Activated naive CD4-positive, alpha-beta T cell treated with anti-CD3 and anti-CD28 coated beads, Interleukin-2, amount 50 U/mL, for 24 hours (primary cell): Measurements from ENCODE around the gene CLIP2.
"Not testable (repeated sequence)": the region's sequence is repeated elsewhere in the genome, so short reads cannot be mapped to it uniquely, and the experiment has no call there.

Experiments used
- H3K27ac Mint-ChIP-seq: one replicate; pipeline ENCODE4 v1.8.0; 2021; ENCODE audit warnings: mild to moderate bottlenecking, mixed read lengths
- H3K27me3 Mint-ChIP-seq: one replicate; pipeline ENCODE4 v1.8.0; 2021; ENCODE audit warnings: mixed read lengths
- H3K36me3 Mint-ChIP-seq: one replicate; pipeline ENCODE4 v1.8.0; 2021; ENCODE audit warnings: mixed read lengths
- H3K4me1 Mint-ChIP-seq: one replicate; pipeline ENCODE4 v1.8.0; 2021; ENCODE audit warnings: mixed read lengths
- H3K4me3 Mint-ChIP-seq: one replicate; pipeline ENCODE4 v1.8.0; 2021; ENCODE audit warnings: mild to moderate bottlenecking, mixed read lengths
- H3K9me3 Mint-ChIP-seq: one replicate; pipeline ENCODE4 v1.8.0; 2021; ENCODE audit warnings: mixed read lengths

Gene CLIP2

GRCh38 chr7:74388880-74389415 lies 99.7 kb downstream of the CLIP2 start:
- H3K36me3 Mint-ChIP-seq = no peaks in the 10 kb centered on the region

GRCh38 chr7:74393722-74394121 lies 104.5 kb downstream of the CLIP2 start:
- not testable (repeated sequence) for H3K27me3 Mint-ChIP-seq, H3K27ac Mint-ChIP-seq, H3K4me3 Mint-ChIP-seq, H3K4me1 Mint-ChIP-seq, H3K36me3 Mint-ChIP-seq, H3K9me3 Mint-ChIP-seq

More at GRCh38 chr7:74388880-74389415, 99.7 kb downstream of the CLIP2 start:
- H3K4me3 Mint-ChIP-seq = no peak overlapping the region
- H3K27me3 Mint-ChIP-seq = no peaks in the 10 kb centered on the region
- H3K4me1 Mint-ChIP-seq = no peaks in the 10 kb centered on the region
- no peak overlapping the region for H3K27ac Mint-ChIP-seq
- H3K9me3 Mint-ChIP-seq = no peaks in the 10 kb centered on the region

GRCh38 chr7:74394601-74395000 lies 105.4 kb downstream of the CLIP2 start:
- H3K4me1 Mint-ChIP-seq, H3K36me3 Mint-ChIP-seq, H3K27me3 Mint-ChIP-seq, H3K4me3 Mint-ChIP-seq, H3K9me3 Mint-ChIP-seq, H3K27ac Mint-ChIP-seq: not testable (repeated sequence)

- Mint-ChIP-seq H3K27me3 (no peaks in the 10 kb centered on the region), H3K9me3 (no peaks in the 10 kb centered on the region), H3K27ac (no peak overlapping the region), H3K36me3 (no peaks in the 10 kb centered on the region), H3K4me1 (no peaks in the 10 kb centered on the region), H3K4me3 (no peak overlapping the region)
Observed at GRCh38 chr7:74395745-74396311, 106.6 kb downstream of the CLIP2 start.

- Mint-ChIP-seq H3K36me3 (no peaks in the 10 kb centered on the region), H3K27me3 (no peaks in the 10 kb centered on the region)
Observed at GRCh38 chr7:74396993-74397392, 107.8 kb downstream of the CLIP2 start.

GRCh38 chr7:74398426-74398825 lies 109.2 kb downstream of the CLIP2 start:
- Mint-ChIP-seq H3K4me3 (no peak overlapping the region), H3K27ac (no peak overlapping the region), H3K4me1 (no peaks in the 10 kb centered on the region), H3K27me3 (no peaks in the 10 kb centered on the region), H3K9me3 (no peaks in the 10 kb centered on the region), H3K36me3 (no peaks in the 10 kb centered on the region)

More at GRCh38 chr7:74396993-74397392, 107.8 kb downstream of the CLIP2 start:
- H3K27ac Mint-ChIP-seq = no peak overlapping the region
- H3K4me3 Mint-ChIP-seq = no peak overlapping the region
- no peaks in the 10 kb centered on the region for H3K4me1 Mint-ChIP-seq
- no peaks in the 10 kb centered on the region for H3K9me3 Mint-ChIP-seq

- no peaks in the 10 kb centered on the region for H3K27me3 Mint-ChIP-seq
- no peaks in the 10 kb centered on the region for H3K36me3 Mint-ChIP-seq
- no peak overlapping the region for H3K27ac Mint-ChIP-seq
- no peaks in the 10 kb centered on the region for H3K4me1 Mint-ChIP-seq
- H3K4me3 Mint-ChIP-seq = no peak overlapping the region
- H3K9me3 Mint-ChIP-seq = no peaks in the 10 kb centered on the region
Observed at GRCh38 chr7:74399006-74399405, 109.8 kb downstream of the CLIP2 start.

GRCh38 chr7:74400420-74401136 lies 111.4 kb downstream of the CLIP2 start:
- no peak overlapping the region for H3K27ac Mint-ChIP-seq
- no peaks in the 10 kb centered on the region for H3K36me3 Mint-ChIP-seq
- H3K27me3 Mint-ChIP-seq = no peaks in the 10 kb centered on the region
- no peak overlapping the region for H3K4me3 Mint-ChIP-seq
- H3K9me3 Mint-ChIP-seq = no peaks in the 10 kb centered on the region
- no peaks in the 10 kb centered on the region for H3K4me1 Mint-ChIP-seq

GRCh38 chr7:74401137-74401859 lies 112.1 kb downstream of the CLIP2 start:
- no peaks in the 10 kb centered on the region for H3K27me3 Mint-ChIP-seq
- no peaks in the 10 kb centered on the region for H3K4me1 Mint-ChIP-seq
- H3K4me3 Mint-ChIP-seq = no peak overlapping the region
- H3K36me3 Mint-ChIP-seq = no peaks in the 10 kb centered on the region
- H3K9me3 Mint-ChIP-seq = no peaks in the 10 kb centered on the region
- H3K27ac Mint-ChIP-seq = no peak overlapping the region

GRCh38 chr7:74402668-74403067 lies 113.5 kb downstream of the CLIP2 start:
- H3K36me3 Mint-ChIP-seq, H3K9me3 Mint-ChIP-seq, H3K27me3 Mint-ChIP-seq, H3K4me1 Mint-ChIP-seq, H3K4me3 Mint-ChIP-seq, H3K27ac Mint-ChIP-seq: not testable (repeated sequence)

- Mint-ChIP-seq H3K9me3 (no peaks in the 10 kb centered on the region), H3K4me1 (no peaks in the 10 kb centered on the region), H3K27me3 (no peaks in the 10 kb centered on the region), H3K4me3 (no peak overlapping the region), H3K36me3 (no peaks in the 10 kb centered on the region), H3K27ac (no peak overlapping the region)
Observed at GRCh38 chr7:74403521-74404387, 114.5 kb downstream of the CLIP2 start.

GRCh38 chr7:74404388-74404700 lies 115.1 kb downstream of the CLIP2 start:
- no peaks in the 10 kb centered on the region for H3K9me3 Mint-ChIP-seq
- H3K27ac Mint-ChIP-seq = no peak overlapping the region
- no peaks in the 10 kb centered on the region for H3K36me3 Mint-ChIP-seq
- no peaks in the 10 kb centered on the region for H3K4me1 Mint-ChIP-seq
- no peaks in the 10 kb centered on the region for H3K27me3 Mint-ChIP-seq
- H3K4me3 Mint-ChIP-seq = no peak overlapping the region

- Mint-ChIP-seq H3K27me3 (no peaks in the 10 kb centered on the region), H3K4me3 (no peak overlapping the region)
Observed at GRCh38 chr7:74404741-74405140, 115.5 kb downstream of the CLIP2 start.

GRCh38 chr7:74405191-74405898 lies 116.1 kb downstream of the CLIP2 start:
- H3K4me3 Mint-ChIP-seq = no peak overlapping the region
- H3K27ac Mint-ChIP-seq = no peak overlapping the region
- no peaks in the 10 kb centered on the region for H3K9me3 Mint-ChIP-seq

More at GRCh38 chr7:74404741-74405140, 115.5 kb downstream of the CLIP2 start:
- H3K36me3 Mint-ChIP-seq = no peaks in the 10 kb centered on the region
- no peaks in the 10 kb centered on the region for H3K9me3 Mint-ChIP-seq
- H3K4me1 Mint-ChIP-seq = no peaks in the 10 kb centered on the region
- no peak overlapping the region for H3K27ac Mint-ChIP-seq

GRCh38 chr7:74405899-74406512 lies 116.8 kb downstream of the CLIP2 start:
- Mint-ChIP-seq H3K9me3 (no peaks in the 10 kb centered on the region), H3K4me3 (no peak overlapping the region), H3K36me3 (no peaks in the 10 kb centered on the region), H3K4me1 (no peaks in the 10 kb centered on the region), H3K27me3 (no peaks in the 10 kb centered on the region), H3K27ac (no peak overlapping the region)

More at GRCh38 chr7:74405191-74405898, 116.1 kb downstream of the CLIP2 start:
- Mint-ChIP-seq H3K36me3 (no peaks in the 10 kb centered on the region), H3K4me1 (no peaks in the 10 kb centered on the region), H3K27me3 (no peaks in the 10 kb centered on the region)
